ENCODE results near the gene PNLIPRP1.

The PNLIPRP1 gene

GRCh38 chr10:116594525-116595035 is 3.8 kb downstream of the PNLIPRP1 start:
- TF ChIP-seq ZNF565 (CRISPR knock-in tag; conservative IDR thresholded peaks at IDR 0.05; ENCODE audit: low read depth) (no peak), ZC3H10 (CRISPR knock-in tag; IDR thresholded peaks at IDR 0.05) (no peak), RARB (CRISPR knock-in tag; IDR thresholded peaks at IDR 0.05) (no peak), ESRRG (CRISPR knock-in tag; IDR thresholded peaks at IDR 0.05) (no peak), CREB5 (CRISPR knock-in tag; IDR thresholded peaks at IDR 0.05; ENCODE audit: low read depth) (no peak), GLIS3 (CRISPR knock-in tag; IDR thresholded peaks at IDR 0.05) (no peak), ZNF70 (CRISPR knock-in tag; IDR thresholded peaks at IDR 0.05) (no peak), POU6F1 (CRISPR knock-in tag; IDR thresholded peaks at IDR 0.05; ENCODE audit: borderline replicate concordance, low read depth) (no peak), ZNF8 (CRISPR knock-in tag; IDR thresholded peaks at IDR 0.05) (no peak), CSDC2 (CRISPR knock-in tag; IDR thresholded peaks at IDR 0.05) (no peak), ISL1 (CRISPR knock-in tag; IDR thresholded peaks at IDR 0.05) (no peak), TSHZ2 (CRISPR knock-in tag; IDR thresholded peaks at IDR 0.05) (no peak), ARNTL (CRISPR knock-in tag; IDR thresholded peaks at IDR 0.05; ENCODE audit: borderline replicate concordance, low read depth) (no peak), PATZ1 (CRISPR knock-in tag; IDR thresholded peaks at IDR 0.05; ENCODE audit: borderline replicate concordance) (no peak), BACH2 (CRISPR knock-in tag; IDR thresholded peaks at IDR 0.05; ENCODE audit: borderline replicate concordance) (no peak), OSR1 (CRISPR knock-in tag; IDR thresholded peaks at IDR 0.05) (no peak), TCF4 (CRISPR knock-in tag; IDR thresholded peaks at IDR 0.05; ENCODE audit: borderline replicate concordance) (no peak)
- ATAC-seq, result no peak

- ATAC-seq, result no peak
- no peak for TF ChIP-seq TSHZ2 (CRISPR knock-in tag; IDR thresholded peaks at IDR 0.05)
These were observed 5.3 kb downstream of the PNLIPRP1 start for GRCh38 chr10:116596062-116596461.

DNA sequence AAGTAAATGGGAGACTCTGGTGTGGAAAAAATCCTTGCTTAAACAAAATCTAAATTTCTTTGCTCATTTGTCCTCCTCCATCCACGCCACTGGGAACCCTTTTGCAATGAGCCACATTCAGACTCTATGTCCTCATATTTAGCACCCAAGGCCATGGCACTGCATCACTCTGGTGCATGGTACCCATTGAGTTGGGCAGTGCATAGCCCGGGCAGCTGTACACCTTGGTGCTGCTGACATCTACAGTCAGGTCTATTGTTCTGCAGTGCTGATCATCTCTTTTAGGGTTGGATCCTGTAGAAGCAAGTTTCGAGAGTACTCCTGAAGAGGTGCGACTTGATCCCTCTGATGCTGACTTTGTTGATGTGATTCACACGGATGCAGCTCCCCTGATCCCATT is 6.8 kb downstream of the PNLIPRP1 start:
- ATAC-seq, result no peak
- TF ChIP-seq OSR1 (CRISPR knock-in tag; IDR thresholded peaks at IDR 0.05), result no peak
- TF ChIP-seq TOX (CRISPR knock-in tag; IDR thresholded peaks at IDR 0.05; ENCODE audit: borderline replicate concordance), result no peak
- no peak for TF ChIP-seq SNAI2 (CRISPR knock-in tag; IDR thresholded peaks at IDR 0.05)
- TF ChIP-seq ZC3H10 (CRISPR knock-in tag; IDR thresholded peaks at IDR 0.05), result no peak
- TF ChIP-seq ZNF565 (CRISPR knock-in tag; conservative IDR thresholded peaks at IDR 0.05; ENCODE audit: low read depth), result no peak
- no peak for TF ChIP-seq ZFP3 (CRISPR knock-in tag; IDR thresholded peaks at IDR 0.05)
- TF ChIP-seq, protein P1, sequence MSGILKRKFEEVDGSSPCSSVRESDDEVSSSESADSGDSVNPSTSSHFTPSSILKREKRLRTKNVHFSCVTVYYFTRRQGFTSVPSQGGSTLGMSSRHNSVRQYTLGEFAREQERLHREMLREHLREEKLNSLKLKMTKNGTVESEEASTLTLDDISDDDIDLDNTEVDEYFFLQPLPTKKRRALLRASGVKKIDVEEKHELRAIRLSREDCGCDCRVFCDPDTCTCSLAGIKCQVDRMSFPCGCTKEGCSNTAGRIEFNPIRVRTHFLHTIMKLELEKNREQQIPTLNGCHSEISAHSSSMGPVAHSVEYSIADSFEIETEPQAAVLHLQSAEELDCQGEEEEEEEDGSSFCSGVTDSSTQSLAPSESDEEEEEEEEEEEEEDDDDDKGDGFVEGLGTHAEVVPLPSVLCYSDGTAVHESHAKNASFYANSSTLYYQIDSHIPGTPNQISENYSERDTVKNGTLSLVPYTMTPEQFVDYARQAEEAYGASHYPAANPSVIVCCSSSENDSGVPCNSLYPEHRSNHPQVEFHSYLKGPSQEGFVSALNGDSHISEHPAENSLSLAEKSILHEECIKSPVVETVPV (CRISPR knock-in tag; IDR thresholded peaks at IDR 0.05), result no peak
- no peak for TF ChIP-seq ZNF70 (CRISPR knock-in tag; IDR thresholded peaks at IDR 0.05)
- no peak for TF ChIP-seq ISL1 (CRISPR knock-in tag; IDR thresholded peaks at IDR 0.05)
- TF ChIP-seq ZFP30 (CRISPR knock-in tag; IDR thresholded peaks at IDR 0.05), result no peak
- TF ChIP-seq TSHZ2 (CRISPR knock-in tag; IDR thresholded peaks at IDR 0.05), result no peak

Data from SK-N-SH treated with all-trans-retinoic acid at 6 μM for 48 hours (cell line).